ENCODE results near the gene INVS.

- TF ChIP-seq, protein P1, sequence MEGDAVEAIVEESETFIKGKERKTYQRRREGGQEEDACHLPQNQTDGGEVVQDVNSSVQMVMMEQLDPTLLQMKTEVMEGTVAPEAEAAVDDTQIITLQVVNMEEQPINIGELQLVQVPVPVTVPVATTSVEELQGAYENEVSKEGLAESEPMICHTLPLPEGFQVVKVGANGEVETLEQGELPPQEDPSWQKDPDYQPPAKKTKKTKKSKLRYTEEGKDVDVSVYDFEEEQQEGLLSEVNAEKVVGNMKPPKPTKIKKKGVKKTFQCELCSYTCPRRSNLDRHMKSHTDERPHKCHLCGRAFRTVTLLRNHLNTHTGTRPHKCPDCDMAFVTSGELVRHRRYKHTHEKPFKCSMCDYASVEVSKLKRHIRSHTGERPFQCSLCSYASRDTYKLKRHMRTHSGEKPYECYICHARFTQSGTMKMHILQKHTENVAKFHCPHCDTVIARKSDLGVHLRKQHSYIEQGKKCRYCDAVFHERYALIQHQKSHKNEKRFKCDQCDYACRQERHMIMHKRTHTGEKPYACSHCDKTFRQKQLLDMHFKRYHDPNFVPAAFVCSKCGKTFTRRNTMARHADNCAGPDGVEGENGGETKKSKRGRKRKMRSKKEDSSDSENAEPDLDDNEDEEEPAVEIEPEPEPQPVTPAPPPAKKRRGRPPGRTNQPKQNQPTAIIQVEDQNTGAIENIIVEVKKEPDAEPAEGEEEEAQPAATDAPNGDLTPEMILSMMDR (IDR thresholded peaks at IDR 0.05) = no peak
- TF ChIP-seq POLR2A (IDR thresholded peaks at IDR 0.05) = no peak
- TF ChIP-seq POLR2AphosphoS5 (IDR thresholded peaks at IDR 0.05) = no peak
- no peak for TF ChIP-seq EP300 (IDR thresholded peaks at IDR 0.05)
Observed at GRCh38 chr9:100350188-100350587, 251.1 kb downstream of the INVS start.

Measured in suprapubic skin (tissue), 4 donors.